Thyroid gland (tissue), 4 donors: Measurements from ENCODE around the gene KRT26. TPM values are rescaled to one million over a fixed set of nuclear protein-coding genes. Genes with fewer than 3 reads are reported as not detected.

ENCODE experiments used
- DNase-seq, 2 donors: peaks; one replicate each; pipeline ENCODE4 v3.0.0-alpha.2; 2019
- H3K27ac ChIP-seq, 3 donors: fragments of 200-600 bp; sonication (generic); 1 replicate in 2 of 3; 2 replicates in 1 of 3; pipeline ENCODE4 v1.5.1; 2016 to 2019; ENCODE audit warnings: mild to moderate bottlenecking in 1 of 3, moderate library complexity in 1 of 3
- H3K27me3 ChIP-seq: fragments of 200-600 bp; sonication (generic); one replicate; pipeline ENCODE4 v1.5.1; 2019
- H3K36me3 ChIP-seq, 2 donors: fragments of 200-600 bp; sonication (generic); one replicate each; pipeline ENCODE4 v1.5.1; 2016 to 2019
- H3K4me1 ChIP-seq, 2 donors: fragments of 200-600 bp; sonication (generic); one replicate each; pipeline ENCODE4 v1.5.1; 2017 to 2019
- H3K4me3 ChIP-seq, 3 donors: fragments of 200-600 bp; sonication (generic); replicated peaks in 1 of 3; 1 replicate in 2 of 3; 2 replicates in 1 of 3; pipeline ENCODE4 v1.5.1; 2016; ENCODE audit warnings: mild to moderate bottlenecking in 1 of 3
- H3K9me3 ChIP-seq: fragments of 200-600 bp; sonication (generic); one replicate; pipeline ENCODE4 v1.5.1; 2017
- POLR2A ChIP-seq, 2 donors: fragments of 450-650 bp; IDR thresholded peaks; one replicate each; pipeline ENCODE4 v1.6.1; 2017; ENCODE audit warnings: antibody characterized with exemption in 2 of 2, mild to moderate bottlenecking in 2 of 2, moderate library complexity in 1 of 2
- WGBS, 2 donors: methylation state at CpG; one replicate each; pipeline ENCODE4 v1.1.5; 2017; 5-methylcytosine and 5-hydroxymethylcytosine counted together
- intact Hi-C: fragments of 100-400 bp; cut with DNase I; formaldehyde crosslinking; loops from one replicate; pipeline ENCODE4 v1.15.1; 2023
- total RNA-seq, 4 donors: library from RNA; depleted of rRNA; stranded (reverse); fragments of >200 nt; gene quantifications; one replicate each; pipeline ENCODE4 v1.2.3, GENCODE V29; 2016
- TF ChIP-seq, protein P1 (sequence below), 6 experiments: fragments of 200-600 bp in 3 of 6; fragments of 450-650 bp in 3 of 6; sonication (generic) in 3 of 6; IDR thresholded peaks; one replicate each; pipeline ENCODE4 v1.5.1; 2016 to 2019; ENCODE audit warnings: antibody characterized with exemption in 6 of 6, mild to moderate bottlenecking in 2 of 6, inconsistent platforms in 1 of 6, moderate library complexity in 1 of 6

KRT26 gene
- total RNA-seq, 4 donors from 2014 or later: not detected

DNA sequence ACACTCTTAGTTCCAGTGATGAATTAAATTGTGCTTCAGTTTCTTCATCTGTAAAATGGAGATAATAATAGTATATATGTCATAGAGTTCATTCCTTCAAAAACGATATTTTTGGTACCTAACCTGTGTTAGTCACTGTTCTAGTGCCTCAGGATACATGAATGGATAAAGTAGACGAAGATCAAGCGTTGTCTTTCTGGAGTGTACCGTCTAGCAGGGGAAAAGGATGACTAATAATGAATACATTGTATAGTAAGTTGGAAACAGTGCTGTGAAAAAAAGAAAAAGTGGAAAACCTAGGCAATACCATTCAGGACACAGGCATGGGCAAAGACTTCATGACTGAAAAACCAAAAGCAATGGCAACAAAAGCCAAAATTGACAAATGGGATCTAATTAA lies 41.8 kb upstream of the KRT26 start:
- no peaks in the 10 kb centered on the region for H3K27me3 ChIP-seq
- WGBS, 2 donors: 68 to 76% methylated on average over 4 of the region's 4 CpGs
- intact Hi-C loops: no loop called here
- no peak overlapping the region for H3K27ac ChIP-seq
- H3K4me3 ChIP-seq: no peak overlapping the region
- peaks cover 5 to 6% of the 10 kb centered on the region in 2 donors for H3K4me1 ChIP-seq
- no peak for TF ChIP-seq POLR2A (IDR thresholded peaks at IDR 0.05)
- TF ChIP-seq, protein P1, sequence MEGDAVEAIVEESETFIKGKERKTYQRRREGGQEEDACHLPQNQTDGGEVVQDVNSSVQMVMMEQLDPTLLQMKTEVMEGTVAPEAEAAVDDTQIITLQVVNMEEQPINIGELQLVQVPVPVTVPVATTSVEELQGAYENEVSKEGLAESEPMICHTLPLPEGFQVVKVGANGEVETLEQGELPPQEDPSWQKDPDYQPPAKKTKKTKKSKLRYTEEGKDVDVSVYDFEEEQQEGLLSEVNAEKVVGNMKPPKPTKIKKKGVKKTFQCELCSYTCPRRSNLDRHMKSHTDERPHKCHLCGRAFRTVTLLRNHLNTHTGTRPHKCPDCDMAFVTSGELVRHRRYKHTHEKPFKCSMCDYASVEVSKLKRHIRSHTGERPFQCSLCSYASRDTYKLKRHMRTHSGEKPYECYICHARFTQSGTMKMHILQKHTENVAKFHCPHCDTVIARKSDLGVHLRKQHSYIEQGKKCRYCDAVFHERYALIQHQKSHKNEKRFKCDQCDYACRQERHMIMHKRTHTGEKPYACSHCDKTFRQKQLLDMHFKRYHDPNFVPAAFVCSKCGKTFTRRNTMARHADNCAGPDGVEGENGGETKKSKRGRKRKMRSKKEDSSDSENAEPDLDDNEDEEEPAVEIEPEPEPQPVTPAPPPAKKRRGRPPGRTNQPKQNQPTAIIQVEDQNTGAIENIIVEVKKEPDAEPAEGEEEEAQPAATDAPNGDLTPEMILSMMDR (IDR thresholded peaks at IDR 0.05): no peak
- no peak for DNase-seq
- H3K9me3 ChIP-seq: no peaks in the 10 kb centered on the region
- no peaks in the 10 kb centered on the region for H3K36me3 ChIP-seq

DNA sequence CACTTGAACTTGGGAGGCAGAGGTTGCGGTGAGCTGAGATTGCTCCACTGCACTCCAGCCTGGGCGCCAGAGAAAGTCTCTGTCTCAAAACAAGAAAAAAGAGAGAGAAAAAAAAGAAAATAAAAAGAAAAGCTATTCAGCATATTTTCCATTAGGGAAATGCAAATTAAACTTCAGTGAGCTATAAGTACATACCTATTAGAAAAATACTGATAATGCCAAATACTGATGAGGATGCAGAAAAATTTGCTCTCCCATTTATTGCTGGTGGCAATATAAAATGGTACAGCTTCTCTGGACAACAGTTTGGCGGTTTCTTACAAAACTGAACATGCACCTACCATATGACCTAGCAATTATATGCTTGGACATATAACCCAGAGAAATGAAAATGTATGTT lies 40.6 kb upstream of the KRT26 start:
- intact Hi-C loops: no loop called here
- 78 to 84% methylated on average over 3 of the region's 3 CpGs for WGBS, 2 donors
- TF ChIP-seq POLR2A (IDR thresholded peaks at IDR 0.05): no peak
- TF ChIP-seq, protein P1 (IDR thresholded peaks at IDR 0.05): no peak
- Histone ChIP-seq H3K27ac (no peak overlapping the region), H3K27me3 (peaks cover 6% of the 10 kb centered on the region), H3K36me3 (no peaks in the 10 kb centered on the region), H3K4me3 (no peak overlapping the region), H3K4me1 (peaks cover under 1% of the 10 kb centered on the region in 2 donors), H3K9me3 (no peaks in the 10 kb centered on the region)
- DNase-seq: no peak

DNA sequence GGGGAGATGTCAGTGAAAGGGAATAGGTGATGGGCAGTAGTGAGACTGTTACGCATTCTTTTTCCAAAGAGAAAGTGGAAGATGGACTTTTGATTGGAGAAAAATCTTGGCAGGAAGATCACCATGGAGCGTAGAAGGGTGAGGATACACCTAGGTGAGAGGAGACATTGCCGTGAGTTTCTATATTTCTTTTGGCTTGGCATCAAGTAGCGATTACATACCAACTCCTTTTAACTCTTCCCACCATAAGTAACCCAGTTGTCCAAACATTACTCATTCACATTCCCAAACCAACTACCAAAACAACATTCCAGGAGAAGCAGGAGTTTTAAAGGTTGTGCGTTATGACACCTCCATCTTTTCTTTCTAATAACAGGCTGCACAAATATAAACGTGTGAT lies 38.5 kb upstream of the KRT26 start:
- 61 to 62% methylated on average over 6 of the region's 6 CpGs for WGBS, 2 donors

DNA sequence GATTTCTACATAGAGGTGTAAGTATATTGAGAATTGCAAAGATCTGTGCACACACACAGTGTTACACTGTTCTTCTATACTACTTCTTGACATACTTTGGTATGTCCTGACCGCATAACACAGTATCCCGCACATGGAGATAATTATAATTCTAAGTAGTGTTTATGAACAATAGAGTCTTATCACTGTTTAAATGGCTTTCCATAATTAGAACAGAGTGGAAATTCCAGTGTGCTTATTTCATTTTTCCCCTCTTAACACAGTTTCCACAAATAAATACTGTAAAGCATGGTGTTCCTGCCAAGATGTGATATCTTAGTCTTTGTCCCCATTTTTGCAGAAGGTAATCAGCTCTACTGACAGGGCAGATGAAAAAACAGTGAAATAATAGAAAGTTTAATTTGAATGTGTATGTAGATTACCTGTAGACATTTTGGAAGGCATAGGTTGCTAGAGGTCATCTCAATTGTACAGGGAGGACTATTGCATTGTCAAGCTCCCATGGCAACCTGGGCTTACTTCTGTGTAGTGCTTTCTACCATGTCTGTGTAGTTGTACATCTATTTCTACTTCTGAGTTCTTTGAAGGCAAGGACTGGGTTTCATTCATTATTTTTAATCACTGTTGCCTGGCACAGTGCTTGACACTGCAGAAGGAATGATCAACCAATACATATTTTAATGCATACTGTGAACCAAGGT lies 37.9 kb upstream of the KRT26 start:
- Histone ChIP-seq H3K36me3 (no peaks in the 10 kb centered on the region), H3K9me3 (no peaks in the 10 kb centered on the region), H3K4me1 (no peaks in the 10 kb centered on the region), H3K4me3 (no peak overlapping the region), H3K27ac (no peak overlapping the region), H3K27me3 (peaks cover 6% of the 10 kb centered on the region)
- 63 to 67% methylated on average over 2 of the region's 2 CpGs for WGBS, 2 donors
- intact Hi-C loops: no loop called here
- TF ChIP-seq, protein P1 (IDR thresholded peaks at IDR 0.05): no peak
- TF ChIP-seq POLR2A (IDR thresholded peaks at IDR 0.05): no peak
- no peak for DNase-seq

More for the DNA sequence above, 38.5 kb upstream of the KRT26 start:
- Histone ChIP-seq H3K27me3 (peaks cover 6% of the 10 kb centered on the region), H3K4me3 (no peak overlapping the region), H3K36me3 (no peaks in the 10 kb centered on the region), H3K27ac (no peak overlapping the region), H3K9me3 (no peaks in the 10 kb centered on the region), H3K4me1 (no peaks in the 10 kb centered on the region)
- TF ChIP-seq POLR2A (IDR thresholded peaks at IDR 0.05): no peak
- TF ChIP-seq, protein P1 (IDR thresholded peaks at IDR 0.05): no peak
- intact Hi-C loops: no loop called here
- no peak for DNase-seq

DNA sequence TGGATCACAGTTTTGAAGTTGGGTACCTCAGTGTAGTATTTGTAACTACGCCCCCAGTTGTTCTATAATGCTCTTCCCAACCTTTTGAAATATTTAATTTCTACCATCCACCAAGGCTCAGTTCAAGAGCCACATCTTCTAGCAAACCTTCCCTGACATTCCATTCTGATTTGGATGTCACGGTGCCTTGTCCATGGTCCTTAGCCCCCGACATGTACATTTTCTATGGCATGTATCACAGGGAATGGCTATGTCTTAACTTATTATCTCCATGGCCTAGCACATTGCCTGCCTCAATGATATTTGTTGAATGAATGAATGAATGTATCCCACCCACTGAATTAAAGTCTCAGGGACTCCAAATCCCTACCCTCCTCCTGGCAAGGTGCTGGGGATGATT lies 34.1 kb upstream of the KRT26 start:
- Histone ChIP-seq H3K4me3 (no peak overlapping the region), H3K4me1 (no peaks in the 10 kb centered on the region), H3K27ac (no peak overlapping the region), H3K27me3 (peaks cover 6% of the 10 kb centered on the region), H3K9me3 (no peaks in the 10 kb centered on the region), H3K36me3 (no peaks in the 10 kb centered on the region)
- intact Hi-C loops: no loop called here
- DNase-seq: no peak
- TF ChIP-seq, protein P1 (IDR thresholded peaks at IDR 0.05): no peak
- TF ChIP-seq POLR2A (IDR thresholded peaks at IDR 0.05): no peak
- WGBS, 2 donors: 61 to 64% methylated on average over 3 of the region's 3 CpGs
